Brain microvascular endothelial cell (primary cell): ENCODE results near the gene B4GALT2.

Experiments
- DNase-seq: peaks from one replicate; pipeline ENCODE4 v3.0.0-alpha.2; 2020
- H3K27ac ChIP-seq: fragments of 250-450 bp; sonication (Bioruptor Pico); 2 replicates; pipeline ENCODE4 v1.5.1; 2020; ENCODE audit warnings: mild to moderate bottlenecking, moderate library complexity
- H3K27me3 ChIP-seq: fragments of 250-450 bp; sonication (Bioruptor Pico); replicated peaks from 2 replicates; pipeline ENCODE4 v1.5.1; 2020; ENCODE audit warnings: mild to moderate bottlenecking
- H3K36me3 ChIP-seq: fragments of 250-450 bp; sonication (Bioruptor Pico); replicated peaks from 2 replicates; pipeline ENCODE4 v1.5.1; 2020; ENCODE audit warnings: mild to moderate bottlenecking
- H3K4me3 ChIP-seq: 2 replicates; pipeline ENCODE4 v1.5.1; 2011; ENCODE audit warnings: low read depth, mild to moderate bottlenecking, control low read depth, low read length, moderate library complexity
- CTCF ChIP-seq: IDR thresholded peaks from 2 replicates; pipeline ENCODE4 v1.5.1; 2011; ENCODE audit warnings: low read depth, mild to moderate bottlenecking, moderate library complexity, low read length, control low read depth, inconsistent platforms; ENCODE audit errors: missing control alignments
- in situ Hi-C: cut with HindIII; loops from 2 replicates; pipeline ENCODE4 v1.10.0; 2017; ENCODE audit warnings: low sequenced_read_pairs, low pct_ligation_motif_present

The B4GALT2 gene

GRCh38 chr1:43991476-43992231, 12.6 kb downstream of the B4GALT2 start, which contains the start of gene CCDC24:
TSS of gene CCDC24 (plus strand) at chr1:43991599. CDS start at chr1:43991879, 280 bp downstream.
- Histone ChIP-seq H3K36me3 (no peaks in the 10 kb centered on the region), H3K27ac (peak within 1 kb of the TSS; percentile 3), H3K4me3 (peak within 1 kb of the TSS; percentile 69), H3K27me3 (no peaks in the 10 kb centered on the region)
- in situ Hi-C loops: no loop called here
- peak; percentile 3 for TF ChIP-seq CTCF
- DNase-seq: peak; percentile 54

- no peak for DNase-seq
- Histone ChIP-seq H3K36me3 (no peaks in the 10 kb centered on the region), H3K4me3 (peak overlapping the region; percentile 69), H3K27me3 (no peaks in the 10 kb centered on the region), H3K27ac (no peak overlapping the region)
- in situ Hi-C loops: no loop called here
- no peak for TF ChIP-seq CTCF
These were observed 13.4 kb downstream of the B4GALT2 start for GRCh38 chr1:43992232-43992995.

GRCh38 chr1:43993206-43993914, 14.3 kb downstream of the B4GALT2 start:
- Histone ChIP-seq H3K4me3 (no peak overlapping the region), H3K27me3 (no peaks in the 10 kb centered on the region), H3K36me3 (no peaks in the 10 kb centered on the region), H3K27ac (no peak overlapping the region)
- DNase-seq: no peak
- TF ChIP-seq CTCF: no peak
- in situ Hi-C loops: no loop called here

GRCh38 chr1:43994071-43994470, 15.1 kb downstream of the B4GALT2 start:
- DNase-seq: no peak
- Histone ChIP-seq H3K4me3 (no peak overlapping the region), H3K36me3 (no peaks in the 10 kb centered on the region), H3K27me3 (no peaks in the 10 kb centered on the region), H3K27ac (no peak overlapping the region)
- in situ Hi-C loops: no loop called here
- TF ChIP-seq CTCF: no peak

- in situ Hi-C loops: no loop called here
- DNase-seq: no peak
- H3K36me3 ChIP-seq: no peaks in the 10 kb centered on the region
- no peaks in the 10 kb centered on the region for H3K27me3 ChIP-seq
- H3K4me3 ChIP-seq: no peak overlapping the region
- TF ChIP-seq CTCF: peak; percentile 57
- H3K27ac ChIP-seq: no peak overlapping the region
These were observed 16.1 kb downstream of the B4GALT2 start for GRCh38 chr1:43994794-43995790.
